ENCODE measurements around the gene COX8A. TPM values are rescaled to one million over a fixed set of nuclear protein-coding genes. Genes with fewer than 3 reads are reported as not detected.

The COX8A gene
- total and polyA plus RNA-seq, 9 of the 15 experiments (the other 6 are each of a cell fraction or from before 2014, with no cell fraction given), result 274 to 1,206 (median 526) TPM

DNA sequence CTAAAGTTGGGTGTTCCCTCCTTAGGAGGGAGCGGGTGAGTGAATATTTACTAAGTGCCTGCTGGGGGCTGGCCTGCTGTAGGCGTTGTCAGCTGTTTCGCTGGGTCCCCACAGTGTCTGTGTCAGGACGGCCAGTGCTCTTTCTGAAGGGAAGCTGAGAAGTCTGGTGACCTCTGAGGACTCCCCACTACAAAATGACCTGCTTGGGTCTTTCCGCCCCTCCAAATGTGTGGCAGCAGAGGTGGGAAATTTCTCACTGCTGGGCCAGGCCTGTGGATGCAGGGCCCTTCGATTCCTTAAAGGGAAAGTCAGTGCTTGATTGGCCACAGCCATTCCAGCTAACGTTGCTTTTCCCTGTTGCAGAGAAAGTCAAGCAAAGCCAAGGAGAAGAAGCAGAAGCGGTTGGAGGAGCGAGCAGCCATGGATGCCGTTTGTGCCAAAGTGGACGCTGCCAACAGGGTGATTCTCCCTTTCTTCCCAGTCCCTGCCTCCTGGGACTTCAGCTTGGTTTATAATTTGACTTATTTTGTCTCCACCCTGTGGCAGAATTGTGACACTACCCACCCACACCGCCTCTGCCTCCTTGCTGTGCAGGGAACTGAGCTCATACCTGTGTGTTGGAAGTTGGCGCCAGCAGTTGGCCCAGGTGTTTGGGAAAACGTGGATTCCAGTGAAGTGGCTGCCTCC, 28.8 kb upstream of the COX8A start (continued):
- TF ChIP-seq ZNF589 (CRISPR knock-in tag; IDR thresholded peaks at IDR 0.05; ENCODE audit: low read depth) (no peak), ZNF217 (CRISPR knock-in tag; IDR thresholded peaks at IDR 0.05) (no peak), LEF1 (IDR thresholded peaks at IDR 0.05) (no peak), MYNN (IDR thresholded peaks at IDR 0.05) (no peak), MYNN (CRISPR knock-in tag; IDR thresholded peaks at IDR 0.05) (no peak), ZNF175 (CRISPR knock-in tag; IDR thresholded peaks at IDR 0.05; ENCODE audit: low read depth) (no peak), XRCC4 (IDR thresholded peaks at IDR 0.05; ENCODE audit: extremely low read depth, insufficient read depth, insufficient read length) (no peak), ZNF174 (CRISPR knock-in tag; IDR thresholded peaks at IDR 0.05) (no peak), ZNF699 (CRISPR knock-in tag; IDR thresholded peaks at IDR 0.05; ENCODE audit: insufficient replicate concordance) (no peak), GTF2F1 (IDR thresholded peaks at IDR 0.05; ENCODE audit: low read depth, low read length) (no peak), RBM17 (IDR thresholded peaks at IDR 0.05; ENCODE audit: borderline replicate concordance, low read depth, low read length) (no peak), CHD4 (IDR thresholded peaks at IDR 0.05; ENCODE audit: insufficient read depth, insufficient replicate concordance, low read depth, low read length, poor library complexity, severe bottlenecking) (no peak), ZFP30 (CRISPR knock-in tag; IDR thresholded peaks at IDR 0.05; ENCODE audit: borderline replicate concordance) (no peak), NBN (IDR thresholded peaks at IDR 0.05; ENCODE audit: low read depth) (no peak), DIDO1 (tag; IDR thresholded peaks at IDR 0.05; ENCODE audit: low read depth) (no peak)
- TF ChIP-seq, protein P1, sequence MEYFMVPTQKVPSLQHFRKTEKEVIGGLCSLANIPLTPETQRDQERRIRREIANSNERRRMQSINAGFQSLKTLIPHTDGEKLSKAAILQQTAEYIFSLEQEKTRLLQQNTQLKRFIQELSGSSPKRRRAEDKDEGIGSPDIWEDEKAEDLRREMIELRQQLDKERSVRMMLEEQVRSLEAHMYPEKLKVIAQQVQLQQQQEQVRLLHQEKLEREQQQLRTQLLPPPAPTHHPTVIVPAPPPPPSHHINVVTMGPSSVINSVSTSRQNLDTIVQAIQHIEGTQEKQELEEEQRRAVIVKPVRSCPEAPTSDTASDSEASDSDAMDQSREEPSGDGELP (CRISPR knock-in tag; IDR thresholded peaks at IDR 0.05; ENCODE audit: borderline replicate concordance), result peak; percentile 34; the same call in 1 of the 2 replicates
- TF ChIP-seq, protein P2, sequence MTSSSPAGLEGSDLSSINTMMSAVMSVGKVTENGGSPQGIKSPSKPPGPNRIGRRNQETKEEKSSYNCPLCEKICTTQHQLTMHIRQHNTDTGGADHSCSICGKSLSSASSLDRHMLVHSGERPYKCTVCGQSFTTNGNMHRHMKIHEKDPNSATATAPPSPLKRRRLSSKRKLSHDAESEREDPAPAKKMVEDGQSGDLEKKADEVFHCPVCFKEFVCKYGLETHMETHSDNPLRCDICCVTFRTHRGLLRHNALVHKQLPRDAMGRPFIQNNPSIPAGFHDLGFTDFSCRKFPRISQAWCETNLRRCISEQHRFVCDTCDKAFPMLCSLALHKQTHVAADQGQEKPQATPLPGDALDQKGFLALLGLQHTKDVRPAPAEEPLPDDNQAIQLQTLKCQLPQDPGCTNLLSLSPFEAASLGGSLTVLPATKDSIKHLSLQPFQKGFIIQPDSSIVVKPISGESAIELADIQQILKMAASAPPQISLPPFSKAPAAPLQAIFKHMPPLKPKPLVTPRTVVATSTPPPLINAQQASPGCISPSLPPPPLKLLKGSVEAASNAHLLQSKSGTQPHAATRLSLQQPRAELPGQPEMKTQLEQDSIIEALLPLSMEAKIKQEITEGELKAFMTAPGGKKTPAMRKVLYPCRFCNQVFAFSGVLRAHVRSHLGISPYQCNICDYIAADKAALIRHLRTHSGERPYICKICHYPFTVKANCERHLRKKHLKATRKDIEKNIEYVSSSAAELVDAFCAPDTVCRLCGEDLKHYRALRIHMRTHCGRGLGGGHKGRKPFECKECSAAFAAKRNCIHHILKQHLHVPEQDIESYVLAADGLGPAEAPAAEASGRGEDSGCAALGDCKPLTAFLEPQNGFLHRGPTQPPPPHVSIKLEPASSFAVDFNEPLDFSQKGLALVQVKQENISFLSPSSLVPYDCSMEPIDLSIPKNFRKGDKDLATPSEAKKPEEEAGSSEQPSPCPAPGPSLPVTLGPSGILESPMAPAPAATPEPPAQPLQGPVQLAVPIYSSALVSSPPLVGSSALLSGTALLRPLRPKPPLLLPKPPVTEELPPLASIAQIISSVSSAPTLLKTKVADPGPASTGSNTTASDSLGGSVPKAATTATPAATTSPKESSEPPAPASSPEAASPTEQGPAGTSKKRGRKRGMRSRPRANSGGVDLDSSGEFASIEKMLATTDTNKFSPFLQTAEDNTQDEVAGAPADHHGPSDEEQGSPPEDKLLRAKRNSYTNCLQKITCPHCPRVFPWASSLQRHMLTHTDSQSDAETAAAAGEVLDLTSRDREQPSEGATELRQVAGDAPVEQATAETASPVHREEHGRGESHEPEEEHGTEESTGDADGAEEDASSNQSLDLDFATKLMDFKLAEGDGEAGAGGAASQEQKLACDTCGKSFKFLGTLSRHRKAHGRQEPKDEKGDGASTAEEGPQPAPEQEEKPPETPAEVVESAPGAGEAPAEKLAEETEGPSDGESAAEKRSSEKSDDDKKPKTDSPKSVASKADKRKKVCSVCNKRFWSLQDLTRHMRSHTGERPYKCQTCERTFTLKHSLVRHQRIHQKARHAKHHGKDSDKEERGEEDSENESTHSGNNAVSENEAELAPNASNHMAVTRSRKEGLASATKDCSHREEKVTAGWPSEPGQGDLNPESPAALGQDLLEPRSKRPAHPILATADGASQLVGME (CRISPR knock-in tag; IDR thresholded peaks at IDR 0.05), result no peak
- TF ChIP-seq, protein P3, sequence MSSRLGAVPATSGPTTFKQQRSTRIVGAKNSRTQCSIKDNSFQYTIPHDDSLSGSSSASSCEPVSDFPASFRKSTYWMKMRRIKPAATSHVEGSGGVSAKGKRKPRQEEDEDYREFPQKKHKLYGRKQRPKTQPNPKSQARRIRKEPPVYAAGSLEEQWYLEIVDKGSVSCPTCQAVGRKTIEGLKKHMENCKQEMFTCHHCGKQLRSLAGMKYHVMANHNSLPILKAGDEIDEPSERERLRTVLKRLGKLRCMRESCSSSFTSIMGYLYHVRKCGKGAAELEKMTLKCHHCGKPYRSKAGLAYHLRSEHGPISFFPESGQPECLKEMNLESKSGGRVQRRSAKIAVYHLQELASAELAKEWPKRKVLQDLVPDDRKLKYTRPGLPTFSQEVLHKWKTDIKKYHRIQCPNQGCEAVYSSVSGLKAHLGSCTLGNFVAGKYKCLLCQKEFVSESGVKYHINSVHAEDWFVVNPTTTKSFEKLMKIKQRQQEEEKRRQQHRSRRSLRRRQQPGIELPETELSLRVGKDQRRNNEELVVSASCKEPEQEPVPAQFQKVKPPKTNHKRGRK (tag; IDR thresholded peaks at IDR 0.05), result no peak
- TF ChIP-seq, protein P4, sequence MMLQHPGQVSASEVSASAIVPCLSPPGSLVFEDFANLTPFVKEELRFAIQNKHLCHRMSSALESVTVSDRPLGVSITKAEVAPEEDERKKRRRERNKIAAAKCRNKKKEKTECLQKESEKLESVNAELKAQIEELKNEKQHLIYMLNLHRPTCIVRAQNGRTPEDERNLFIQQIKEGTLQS (IDR thresholded peaks at IDR 0.05), result no peak
- TF ChIP-seq, protein P4 (CRISPR knock-in tag; conservative IDR thresholded peaks at IDR 0.05), result no peak

All from K562 (cell line).